PC-3 (cell line): ENCODE measurements around the gene KCNE1. TPM values are rescaled to one million over a fixed set of nuclear protein-coding genes. Genes with fewer than 3 reads are reported as not detected.

Experiments
- ATAC-seq: fragments of 200-7000 bp; cut with Tn5 transposase; 2 replicates; pipeline ENCODE4 v1.9.1; 2020; ENCODE audit warnings: mild to moderate bottlenecking, moderate library complexity
- BruUV-seq: library from RNA; stranded (reverse); fragments of 400-500 nt; replicated peaks from 2 replicates; lab custom pipeline; 2021; lab: Mats Ljungman, UMichigan
- CTCF ChIA-PET: fragments of 300-600 bp; sonication (Branson Sonifier 250); formaldehyde crosslinking; loops from one replicate; lab custom pipeline; 2022; ENCODE audit warnings: antibody characterized with exemption; lab: Charles Lee
- POLR2A ChIA-PET: fragments of 300-600 bp; sonication (Branson Sonifier 250); formaldehyde crosslinking; loops from one replicate; lab custom pipeline; 2022; ENCODE audit warnings: antibody characterized with exemption; ENCODE audit not compliant: unreplicated experiment; lab: Charles Lee
- DNase-seq: peaks from one replicate; pipeline ENCODE4 v3.0.0-alpha.2; 2015
- H2AFZ ChIP-seq: fragments of 300-600 bp; sonication (generic); 2 replicates; pipeline ENCODE4 v1.6.0; 2016; ENCODE audit warnings: antibody characterized with exemption, low read length
- H3F3A ChIP-seq: fragments of 300-600 bp; sonication (generic); one replicate; pipeline ENCODE4 v1.6.0; 2017; ENCODE audit warnings: antibody characterized with exemption, low read length, control low read depth, mild to moderate bottlenecking; ENCODE audit not compliant: unreplicated experiment
- H3K27ac ChIP-seq: fragments of 300-600 bp; sonication (generic); 2 replicates; pipeline ENCODE4 v1.5.1; 2016; ENCODE audit warnings: mild to moderate bottlenecking, low read length
- H3K27me3 ChIP-seq: fragments of 300-600 bp; sonication (generic); 2 replicates; pipeline ENCODE4 v1.6.1; 2016; ENCODE audit warnings: low read length, mixed read lengths
- H3K36me3 ChIP-seq: fragments of 300-600 bp; sonication (generic); 2 replicates; pipeline ENCODE4 v1.6.1; 2016; ENCODE audit warnings: low read depth, mixed run types, low read length, mixed read lengths
- H3K4me1 ChIP-seq: fragments of 300-600 bp; sonication (generic); 2 replicates; pipeline ENCODE4 v1.5.1; 2016; ENCODE audit warnings: low read length; ENCODE audit not compliant: insufficient read depth
- H3K4me2 ChIP-seq: fragments of 300-600 bp; sonication (generic); 2 replicates; pipeline ENCODE4 v1.6.0; 2016; ENCODE audit warnings: low read length
- H3K4me3 ChIP-seq: fragments of 300-600 bp; sonication (generic); 2 replicates; pipeline ENCODE4 v1.5.1; 2016; ENCODE audit warnings: mild to moderate bottlenecking, low read length, mixed read lengths
- H3K79me2 ChIP-seq: fragments of 300-600 bp; sonication (generic); 2 replicates; pipeline ENCODE4 v1.6.1; 2017; ENCODE audit warnings: low read length, mixed read lengths
- H3K9ac ChIP-seq: fragments of 300-600 bp; sonication (generic); 2 replicates; pipeline ENCODE4 v1.6.0; 2016; ENCODE audit warnings: mild to moderate bottlenecking, low read length
- H3K9me2 ChIP-seq: fragments of 300-600 bp; sonication (generic); replicated peaks from 2 replicates; pipeline ENCODE4 v1.6.1; 2016; ENCODE audit warnings: mixed run types, low read length, mixed read lengths
- H3K9me3 ChIP-seq: fragments of 300-600 bp; sonication (generic); 2 replicates; pipeline ENCODE4 v1.6.1; 2016; ENCODE audit warnings: low read length, mixed read lengths
- H4K20me1 ChIP-seq: fragments of 300-600 bp; sonication (generic); 2 replicates; pipeline ENCODE4 v1.6.1; 2016; ENCODE audit warnings: low read length, mixed read lengths
- CTCF ChIP-seq: fragments of 300-600 bp; sonication (generic); conservative IDR thresholded peaks from 2 replicates; pipeline ENCODE4 v1.5.1; 2017; ENCODE audit warnings: antibody characterized with exemption, low read depth, mild to moderate bottlenecking, low read length
- EZH2 ChIP-seq: fragments of 300-600 bp; sonication (generic); IDR thresholded peaks from one replicate; pipeline ENCODE4 v1.6.1; 2017; ENCODE audit warnings: antibody characterized with exemption, mild to moderate bottlenecking, low read length; ENCODE audit not compliant: unreplicated experiment
- EZH2phosphoT487 ChIP-seq: fragments of 300-600 bp; sonication (generic); IDR thresholded peaks from 2 replicates; pipeline ENCODE4 v1.6.1; 2018; ENCODE audit warnings: mild to moderate bottlenecking, antibody characterized with exemption, low read length, borderline replicate concordance
- intact Hi-C: fragments of 100-400 bp; cut with micrococcal nuclease; formaldehyde crosslinking; loops from 2 replicates; pipeline ENCODE4 v1.9.0; 2023
- total RNA-seq: library from RNA; depleted of rRNA; stranded (reverse); fragments of >200 nt; gene quantifications from 2 replicates; pipeline ENCODE4 v1.2.3, GENCODE V29; 2014

Gene KCNE1
- total RNA-seq, 1 experiment from 2014 or later = 0.58 TPM

GRCh38 chr21:34511181-34511580 lies 829 bp downstream of the KCNE1 start:
- no peaks in the 10 kb centered on the region for H3K36me3 ChIP-seq
- H3K4me1 ChIP-seq = no peaks in the 10 kb centered on the region
- H3K27me3 ChIP-seq = no peaks in the 10 kb centered on the region
- no peak overlapping the region for H3K4me2 ChIP-seq
- no peak overlapping the region for H3K9ac ChIP-seq
- H3K9me2 ChIP-seq = no peaks in the 10 kb centered on the region
- no TSS peak for BruUV-seq
- intact Hi-C loops = no loop called here
- H4K20me1 ChIP-seq = no peaks in the 10 kb centered on the region
- ChIA-PET POLR2A (no interaction called here), CTCF (interaction anchor here (0.6 to 1.7 kb wide), 5 partner anchors 15 to 91 kb away, joined by 3 to 28 read pairs (median 3); no protein-coding TSS in a partner anchor)
- H3K9me3 ChIP-seq = no peaks in the 10 kb centered on the region
- no peak overlapping the region for H3K4me3 ChIP-seq
- H3K27ac ChIP-seq = no peak overlapping the region
- H3K79me2 ChIP-seq = no peaks in the 10 kb centered on the region
- no peak overlapping the region for H2AFZ ChIP-seq
- H3F3A ChIP-seq = no peaks in the 10 kb centered on the region
- TF ChIP-seq CTCF (no peak), EZH2 (no peak), EZH2phosphoT487 (no peak)
- ATAC-seq (peak; percentile 29; the same call in 1 of the 2 replicates), DNase-seq (no peak)

- BruUV-seq = no TSS peak
- peak; percentile 95 for ATAC-seq
- intact Hi-C loops = loop anchor here (1.0 kb wide), 2 partner anchors 93 to 120 kb away; no protein-coding TSS in a partner anchor
Measured at GRCh38 chr21:34510148-34511142, 1.6 kb downstream of the KCNE1 start.

More at GRCh38 chr21:34510148-34511142, 1.6 kb downstream of the KCNE1 start:
- H3K9me3 ChIP-seq = no peaks in the 10 kb centered on the region
- H3K79me2 ChIP-seq = no peaks in the 10 kb centered on the region
- no peak overlapping the region for H2AFZ ChIP-seq
- no peaks in the 10 kb centered on the region for H3K9me2 ChIP-seq
- H3K27me3 ChIP-seq = no peaks in the 10 kb centered on the region
- no peaks in the 10 kb centered on the region for H3F3A ChIP-seq
- ChIA-PET CTCF (interaction anchor here (0.6 to 1.7 kb wide), 6 partner anchors 16 to 104 kb away, joined by 3 to 28 read pairs (median 3); no protein-coding TSS in a partner anchor), POLR2A (no interaction called here)
- TF ChIP-seq EZH2phosphoT487 (no peak), CTCF (peak; percentile 87), EZH2 (no peak)
- no peak overlapping the region for H3K4me2 ChIP-seq
- H3K4me1 ChIP-seq = no peaks in the 10 kb centered on the region
- no peak overlapping the region for H3K4me3 ChIP-seq
- peak; percentile 75 for DNase-seq
- H3K36me3 ChIP-seq = no peaks in the 10 kb centered on the region
- H4K20me1 ChIP-seq = no peaks in the 10 kb centered on the region
- no peak overlapping the region for H3K27ac ChIP-seq
- H3K9ac ChIP-seq = no peak overlapping the region
